Measurements from ENCODE around the gene HS3ST5. TPM values are rescaled to one million over a fixed set of nuclear protein-coding genes. Genes with fewer than 3 reads are reported as not detected.

Gene HS3ST5
- total and polyA plus RNA-seq, 9 donors = 0.08 TPM; not detected in 8

DNA sequence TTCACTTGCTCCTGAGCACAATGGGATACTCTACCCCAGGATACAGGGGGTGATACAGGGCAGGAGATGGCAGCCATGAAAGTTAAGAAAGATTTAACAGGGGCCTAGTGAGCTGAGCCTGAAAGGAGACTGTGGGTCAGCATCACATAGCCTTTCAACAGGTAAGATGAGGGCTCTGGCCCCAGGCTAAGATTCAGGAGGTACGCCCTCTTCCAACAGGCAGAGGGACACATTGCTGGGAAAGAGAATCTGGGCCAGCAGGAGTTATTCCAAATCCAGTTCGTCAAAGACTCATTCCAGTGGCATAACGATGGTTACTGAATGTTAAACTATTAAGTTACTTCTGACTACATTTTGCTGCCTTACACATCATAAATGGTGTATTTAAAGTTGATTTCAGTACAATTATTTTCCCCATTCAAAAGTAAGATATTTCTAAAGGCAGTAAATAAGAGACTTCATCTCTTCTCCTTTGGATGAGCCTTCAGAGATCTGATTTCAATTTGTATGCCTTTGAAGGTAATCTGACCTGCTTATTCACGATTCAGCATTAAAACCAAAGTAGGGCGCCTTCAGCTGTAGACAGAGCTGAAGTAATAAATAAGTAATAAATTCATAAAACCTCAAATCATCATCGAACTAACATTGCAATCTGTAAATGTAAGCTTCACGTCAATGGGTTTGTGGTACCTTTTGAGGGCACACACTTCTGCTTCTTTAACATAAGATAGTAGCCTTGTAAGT lies 62.4 kb downstream of the HS3ST5 start:
- no peak for DNase-seq
- Histone ChIP-seq H3K9me3 (no peaks in the 10 kb centered on the region), H3K4me3 (no peak overlapping the region), H3K4me1 (ENCODE audit: insufficient read depth) (no peaks in the 10 kb centered on the region), H3K27me3 (no peaks in the 10 kb centered on the region), H3K36me3 (no peaks in the 10 kb centered on the region), H3K27ac (no peak overlapping the region)
- intact Hi-C loops (cut with DNase I) = no loop called here
- WGBS, 3 donors = 81 to 95% (median 91%) methylated on average over 7 of the region's 7 CpGs
- TF ChIP-seq EP300 (IDR thresholded peaks at IDR 0.05) = no peak

- H3K4me3 ChIP-seq = no peak overlapping the region
- intact Hi-C loops (cut with DNase I) = no loop called here
- DNase-seq = no peak
- TF ChIP-seq POLR2A (IDR thresholded peaks at IDR 0.05) (no peak), EP300 (IDR thresholded peaks at IDR 0.05) (no peak), CTCF (IDR thresholded peaks at IDR 0.05) (no peak)
- H3K36me3 ChIP-seq = no peaks in the 10 kb centered on the region
- no peaks in the 10 kb centered on the region for H3K27me3 ChIP-seq
- no peaks in the 10 kb centered on the region for H3K9me3 ChIP-seq
- no peaks in the 10 kb centered on the region for H3K4me1 ChIP-seq (ENCODE audit: insufficient read depth)
- H3K27ac ChIP-seq = no peak overlapping the region
- WGBS, 3 donors = 51 to 74% (median 74%) methylated on average over 2 of the region's 2 CpGs
Measured at GRCh38 chr6:114277220-114277619, 65.6 kb downstream of the HS3ST5 start.

- H3K9me3 ChIP-seq = no peaks in the 10 kb centered on the region
- no peak overlapping the region for H3K27ac ChIP-seq
- no peaks in the 10 kb centered on the region for H3K4me1 ChIP-seq (ENCODE audit: insufficient read depth)
- no peak for DNase-seq
- 65 to 82% (median 77%) methylated on average over 2 of the region's 2 CpGs for WGBS, 3 donors
- no peaks in the 10 kb centered on the region for H3K27me3 ChIP-seq
- no peak overlapping the region for H3K4me3 ChIP-seq
- TF ChIP-seq CTCF (IDR thresholded peaks at IDR 0.05) (no peak), POLR2A (IDR thresholded peaks at IDR 0.05) (no peak), EP300 (IDR thresholded peaks at IDR 0.05) (no peak)
- no peaks in the 10 kb centered on the region for H3K36me3 ChIP-seq
- intact Hi-C loops (cut with DNase I) = no loop called here
Measured at GRCh38 chr6:114276783-114277182, 66.0 kb downstream of the HS3ST5 start.

DNA sequence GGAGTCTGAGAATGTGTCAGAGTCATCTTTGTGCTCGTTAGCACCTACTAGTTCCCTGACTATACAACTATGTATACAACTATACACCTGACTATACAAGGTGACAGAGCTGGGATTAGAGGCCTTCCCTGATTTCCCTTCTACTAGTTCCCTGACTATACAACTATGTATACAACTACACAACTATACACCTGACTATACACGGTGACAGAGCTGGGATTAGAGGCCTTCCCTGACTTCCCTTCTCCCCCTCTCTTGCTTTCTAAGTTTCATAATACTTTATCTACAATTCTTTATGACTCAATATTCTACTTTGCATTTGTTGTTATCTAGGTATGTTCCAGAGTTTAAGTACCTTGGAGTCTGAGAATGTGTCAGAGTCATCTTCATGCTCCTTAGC lies 68.0 kb downstream of the HS3ST5 start:
- intact Hi-C loops (cut with DNase I) = no loop called here
- Histone ChIP-seq H3K4me1 (ENCODE audit: insufficient read depth) (no peaks in the 10 kb centered on the region), H3K36me3 (no peaks in the 10 kb centered on the region), H3K9me3 (no peaks in the 10 kb centered on the region), H3K27me3 (no peaks in the 10 kb centered on the region), H3K27ac (no peak overlapping the region), H3K4me3 (no peak overlapping the region)
- TF ChIP-seq POLR2A (IDR thresholded peaks at IDR 0.05) (no peak), EP300 (IDR thresholded peaks at IDR 0.05) (no peak), CTCF (IDR thresholded peaks at IDR 0.05) (no peak)
- no peak for DNase-seq
- WGBS, 3 donors = 89 to 94% (median 93%) methylated on average over 2 of the region's 2 CpGs

DNA sequence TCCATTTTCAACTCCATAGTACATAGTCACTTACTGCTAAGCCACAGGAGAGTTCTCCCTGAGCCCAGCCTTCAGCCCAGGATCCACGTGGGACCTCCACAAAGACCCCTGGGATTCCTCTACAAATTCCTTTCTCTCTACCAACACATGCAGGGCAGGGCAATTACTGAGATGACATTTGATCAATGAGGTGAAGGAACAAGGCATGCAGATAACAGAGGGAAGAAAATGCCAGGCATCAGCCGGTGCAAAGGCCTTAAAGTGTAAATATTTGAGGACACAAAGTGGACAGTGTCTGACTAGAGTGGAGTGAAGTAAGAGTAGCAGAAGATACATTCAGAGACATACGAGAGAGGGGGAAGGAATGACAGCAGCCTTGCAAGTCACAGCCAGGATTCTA lies 70.2 kb downstream of the HS3ST5 start:
- Histone ChIP-seq H3K36me3 (no peaks in the 10 kb centered on the region), H3K4me1 (ENCODE audit: insufficient read depth) (no peaks in the 10 kb centered on the region), H3K9me3 (no peaks in the 10 kb centered on the region), H3K27me3 (no peaks in the 10 kb centered on the region), H3K27ac (no peak overlapping the region), H3K4me3 (no peak overlapping the region)
- WGBS, 3 donors = 66 to 72% (median 69%) methylated on average over 3 of the region's 3 CpGs
- DNase-seq = no peak
- intact Hi-C loops (cut with DNase I) = no loop called here
- TF ChIP-seq EP300 (IDR thresholded peaks at IDR 0.05) (no peak), POLR2A (IDR thresholded peaks at IDR 0.05) (no peak), CTCF (IDR thresholded peaks at IDR 0.05) (no peak)

All from ovary (tissue), 9 donors.